MCF 10A (cell line): Measurements from ENCODE around the gene CPO. TPM values are rescaled to one million over a fixed set of nuclear protein-coding genes. Genes with fewer than 3 reads are reported as not detected.
A peak's percentile ranks its signal among the peaks of the same experiment; 100 is the strongest.

Source experiments
- Bru-seq: library from RNA; stranded (reverse); fragments of 400-500 nt; gene quantifications from one replicate; lab custom pipeline; 2021; lab: Mats Ljungman, UMichigan
- BruChase-seq, 2 experiments: library from RNA; stranded (reverse); fragments of 400-500 nt; gene quantifications; one replicate each; lab custom pipeline; 2021; lab: Mats Ljungman, UMichigan
- BruUV-seq: library from RNA; stranded (reverse); fragments of 400-500 nt; replicated peaks from 2 replicates; lab custom pipeline; 2021; lab: Mats Ljungman, UMichigan
- CTCF ChIA-PET: fragments of 300-600 bp; sonication (Branson Sonifier 250); formaldehyde crosslinking; extraction: SDS; loops from one replicate; lab custom pipeline; 2021; ENCODE audit warnings: antibody characterized with exemption, inconsistent platforms; lab: Yijun Ruan, JAX
- POLR2A ChIA-PET: fragments of 300-600, 350-650 bp; sonication (Branson Sonifier 250); formaldehyde crosslinking; extraction: SDS; loops from one replicate; lab custom pipeline; 2020; ENCODE audit warnings: antibody characterized with exemption, inconsistent platforms; lab: Yijun Ruan, JAX
- DNase-seq: peaks from one replicate; pipeline ENCODE4 v3.0.0-alpha.2; 2018; ENCODE audit not compliant: unreplicated experiment
- H3K27ac Mint-ChIP-seq: one replicate; pipeline ENCODE4 v1.8.0; 2022; ENCODE audit warnings: mild to moderate bottlenecking, low read depth, mixed read lengths; ENCODE audit not compliant: unreplicated experiment
- H3K27me3 Mint-ChIP-seq: one replicate; pipeline ENCODE4 v1.8.0; 2022; ENCODE audit warnings: mixed read lengths; ENCODE audit not compliant: insufficient read depth, unreplicated experiment
- H3K36me3 Mint-ChIP-seq: one replicate; pipeline ENCODE4 v1.8.0; 2022; ENCODE audit warnings: mild to moderate bottlenecking, moderate library complexity, mixed read lengths; ENCODE audit not compliant: insufficient read depth, unreplicated experiment
- H3K4me1 Mint-ChIP-seq: one replicate; pipeline ENCODE4 v1.8.0; 2022; ENCODE audit warnings: mixed read lengths; ENCODE audit not compliant: insufficient read depth, unreplicated experiment
- H3K4me3 Mint-ChIP-seq: one replicate; pipeline ENCODE4 v1.8.0; 2022; ENCODE audit warnings: mild to moderate bottlenecking, moderate library complexity, mixed read lengths; ENCODE audit not compliant: unreplicated experiment
- H3K9me3 Mint-ChIP-seq: one replicate; pipeline ENCODE4 v1.8.0; 2022; ENCODE audit warnings: mixed read lengths; ENCODE audit not compliant: unreplicated experiment
- CTCF ChIP-seq: fragments of 200-600 bp; IDR thresholded peaks from one replicate; pipeline ENCODE4 v1.8.0; 2022; ENCODE audit warnings: antibody characterized with exemption, mild to moderate bottlenecking; ENCODE audit not compliant: unreplicated experiment
- intact Hi-C: fragments of 100-400 bp; cut with micrococcal nuclease; formaldehyde crosslinking; loops from 2 replicates; pipeline ENCODE4 v1.14.1; 2022
- long read RNA-seq: library from polyadenylated mRNA; stranded (forward); transcript quantifications from one replicate; pipeline ENCODE4 v2.0.0, GENCODE V29; 2022
- total RNA-seq: library from RNA; stranded (reverse); gene quantifications from 2 replicates; pipeline ENCODE4 v1.2.3, GENCODE V29; 2022

Gene CPO
- total RNA-seq (not detected in 2 replicates), Bru-seq, nascent RNA (percentile 27 among the genes with signal in this experiment), BruChase-seq, experiment 1, labeled RNA remaining after a 6-hour chase (percentile 46 among the genes with signal in this experiment), BruChase-seq, experiment 2, labeled RNA remaining after a 2-hour chase (percentile 51 among the genes with signal in this experiment)
- long read RNA-seq, result 0 reads

- H3K9me3 Mint-ChIP-seq, result no peaks in the 10 kb centered on the region
- H3K4me1 Mint-ChIP-seq, result no peaks in the 10 kb centered on the region
- TF ChIP-seq CTCF, result no peak
- intact Hi-C loops, result no loop called here
- ChIA-PET CTCF (no interaction called here), POLR2A (no interaction called here)
- DNase-seq, result no peak
- H3K4me3 Mint-ChIP-seq, result no peak within 1 kb of the TSS
- no TSS peak for BruUV-seq
- H3K27me3 Mint-ChIP-seq, result no peaks in the 10 kb centered on the region
- H3K36me3 Mint-ChIP-seq, result no peaks in the 10 kb centered on the region
- H3K27ac Mint-ChIP-seq, result no peak within 1 kb of the TSS
Observed at GRCh38 chr2:206939340-206939739, at the start of gene CPO. CPO (plus strand) TSS chr2:206939518; CDS start chr2:206939600, 82 bp downstream.

- no peak overlapping the region for H3K4me3 Mint-ChIP-seq
- no peaks in the 10 kb centered on the region for H3K9me3 Mint-ChIP-seq
- BruUV-seq, result no TSS peak
- H3K36me3 Mint-ChIP-seq, result no peaks in the 10 kb centered on the region
- no peak overlapping the region for H3K27ac Mint-ChIP-seq
- H3K4me1 Mint-ChIP-seq, result no peaks in the 10 kb centered on the region
- DNase-seq, result no peak
- intact Hi-C loops, result no loop called here
- no peaks in the 10 kb centered on the region for H3K27me3 Mint-ChIP-seq
- CTCF ChIA-PET, result no interaction called here
- POLR2A ChIA-PET, result no interaction called here
- no peak for TF ChIP-seq CTCF
Observed at GRCh38 chr2:206890179-206890578, 49.1 kb upstream of the CPO start.

GRCh38 chr2:206890926-206891325, 48.4 kb upstream of the CPO start:
- DNase-seq, result no peak
- Mint-ChIP-seq H3K27ac (no peak overlapping the region), H3K27me3 (no peaks in the 10 kb centered on the region), H3K4me1 (no peaks in the 10 kb centered on the region), H3K4me3 (no peak overlapping the region), H3K36me3 (no peaks in the 10 kb centered on the region), H3K9me3 (no peaks in the 10 kb centered on the region)
- CTCF ChIA-PET, result no interaction called here
- BruUV-seq, result no TSS peak
- TF ChIP-seq CTCF, result no peak
- intact Hi-C loops, result no loop called here
- POLR2A ChIA-PET, result no interaction called here

GRCh38 chr2:206915121-206915520, 24.2 kb upstream of the CPO start:
- Mint-ChIP-seq H3K9me3 (no peaks in the 10 kb centered on the region), H3K36me3 (no peaks in the 10 kb centered on the region), H3K4me3 (no peak overlapping the region), H3K27ac (no peak overlapping the region), H3K27me3 (no peaks in the 10 kb centered on the region), H3K4me1 (no peaks in the 10 kb centered on the region)
- ChIA-PET CTCF (no interaction called here), POLR2A (no interaction called here)
- BruUV-seq, result no TSS peak
- TF ChIP-seq CTCF, result no peak
- DNase-seq, result peak; percentile 65
- intact Hi-C loops, result no loop called here
